Liver (tissue), 9 donors: ENCODE measurements around the gene PPP1R18. TPM values are rescaled to one million over a fixed set of nuclear protein-coding genes. Genes with fewer than 3 reads are reported as not detected.

Experiments used
- DNase-seq: peaks from one replicate; pipeline ENCODE4 v3.0.0-alpha.2; 2017; ENCODE audit warnings: low spot score
- H3K27ac ChIP-seq, 2 donors: one replicate each; pipeline ENCODE4 v1.7.0; 2013; ENCODE audit warnings: inconsistent platforms in 2 of 2, low read length in 2 of 2, control low read depth in 1 of 2, low read depth in 1 of 2, mild to moderate bottlenecking in 1 of 2
- H3K27me3 ChIP-seq, 4 donors: one replicate each; pipeline versions ENCODE4 v1.6.1 to v1.7.0; 2013; ENCODE audit warnings: low read length in 3 of 4, inconsistent platforms in 1 of 4, mild to moderate bottlenecking in 1 of 4, moderate library complexity in 1 of 4; ENCODE audit not compliant: control insufficient read depth in 4 of 4, insufficient read depth in 4 of 4
- H3K36me3 ChIP-seq, 4 donors: one replicate each; pipeline versions ENCODE4 v1.6.1 to v1.7.0; 2013; ENCODE audit warnings: low read length in 3 of 4, mild to moderate bottlenecking in 3 of 4, low read depth in 1 of 4, moderate library complexity in 1 of 4; ENCODE audit not compliant: control insufficient read depth in 4 of 4, insufficient read depth in 3 of 4
- H3K4me1 ChIP-seq, 4 donors: one replicate each; pipeline versions ENCODE4 v1.6.1 to v1.7.0; 2013; ENCODE audit warnings: low read length in 3 of 4, mild to moderate bottlenecking in 3 of 4, moderate library complexity in 1 of 4; ENCODE audit not compliant: control insufficient read depth in 4 of 4, insufficient read depth in 4 of 4
- H3K4me3 ChIP-seq, 3 donors: one replicate each; pipeline versions ENCODE4 v1.6.1 to v1.7.0; 2013; ENCODE audit warnings: low read length in 3 of 3, control low read depth in 1 of 3, low read depth in 1 of 3, mild to moderate bottlenecking in 1 of 3
- H3K9ac ChIP-seq, 2 donors: one replicate each; pipeline ENCODE4 v1.7.0; 2013; ENCODE audit warnings: low read length in 2 of 2, mild to moderate bottlenecking in 2 of 2, moderate library complexity in 2 of 2, control low read depth in 1 of 2, low read depth in 1 of 2
- H3K9me3 ChIP-seq, 4 donors: one replicate each; pipeline versions ENCODE4 v1.6.1 to v1.7.0; 2013; ENCODE audit warnings: low read length in 3 of 4; ENCODE audit not compliant: control insufficient read depth in 4 of 4
- CTCF ChIP-seq: fragments of 150-350 bp; IDR thresholded peaks from 2 replicates; pipeline ENCODE4 v1.5.1; 2017; ENCODE audit warnings: improper control_type of control experiment, low read depth, low read length; ENCODE audit not compliant: missing input control
- EGR1 ChIP-seq, 2 donors: IDR thresholded peaks; 2 replicates each; pipeline ENCODE4 v1.6.1; 2016 to 2018; ENCODE audit warnings: antibody characterized with exemption in 2 of 2, low read depth in 2 of 2
- FOXA1 ChIP-seq: IDR thresholded peaks from 2 replicates; pipeline ENCODE4 v1.6.1; 2016; ENCODE audit warnings: antibody characterized with exemption
- FOXA2 ChIP-seq: IDR thresholded peaks from 2 replicates; pipeline ENCODE4 v1.6.1; 2016; ENCODE audit warnings: antibody characterized with exemption
- HNF4G ChIP-seq: IDR thresholded peaks from 2 replicates; pipeline ENCODE4 v1.6.1; 2016; ENCODE audit warnings: antibody characterized with exemption
- REST ChIP-seq: IDR thresholded peaks from 2 replicates; pipeline ENCODE4 v1.6.1; 2016; ENCODE audit warnings: antibody characterized with exemption, mild to moderate bottlenecking
- RXRA ChIP-seq, 2 donors: IDR thresholded peaks; 2 replicates each; pipeline ENCODE4 v1.6.1; 2017 to 2018; ENCODE audit warnings: antibody characterized with exemption in 2 of 2, mild to moderate bottlenecking in 1 of 2
- TAF1 ChIP-seq: conservative IDR thresholded peaks from 2 replicates; pipeline ENCODE4 v1.6.1; 2016; ENCODE audit warnings: antibody characterized with exemption, mild to moderate bottlenecking
- YY1 ChIP-seq: IDR thresholded peaks from 2 replicates; pipeline ENCODE4 v1.6.1; 2016; ENCODE audit warnings: antibody characterized with exemption, mild to moderate bottlenecking
- WGBS: extraction: QIAGEN DNeasy Blood & Tissue Kit; methylation state at CpG from one replicate; pipeline ENCODE4 v1.1.7; 2013; 5-methylcytosine and 5-hydroxymethylcytosine counted together
- polyA plus RNA-seq, 2 donors: library from polyadenylated mRNA; stranded (reverse) in 1 of 2; unstranded in 1 of 2; fragments of 200-250 nt in 1 of 2; fragments of >200 nt in 1 of 2; fragmentation: Nextera tagmentation in 1 of 2; extraction: Ambion mirVana in 1 of 2; gene quantifications; one replicate each; pipeline versions ENCODE4 v1.2.1 to v1.2.3, GENCODE V29; 2013 to 2015
- total RNA-seq, 2 donors: library from RNA; depleted of rRNA; stranded (reverse); fragments of >200 nt; gene quantifications; one replicate each; pipeline ENCODE4 v1.2.3, GENCODE V29; 2014
- TF ChIP-seq, protein P1 (sequence below): IDR thresholded peaks from 2 replicates; pipeline ENCODE4 v1.6.1; 2016; ENCODE audit warnings: antibody characterized with exemption
- TF ChIP-seq, protein P2 (sequence below): IDR thresholded peaks from 2 replicates; pipeline ENCODE4 v1.6.1; 2016; ENCODE audit warnings: antibody characterized with exemption
- TF ChIP-seq, protein P3 (sequence below): IDR thresholded peaks from 2 replicates; pipeline ENCODE4 v1.6.1; 2016; ENCODE audit warnings: antibody characterized with exemption
- donor health status: healthy.
- donor health status: healthy.
- donor health status: healthy.
- donor health status: healthy.
- donor health status: healthy.

The PPP1R18 gene
- total and polyA plus RNA-seq, 4 donors = 7.4 to 17.4 (median 11.5) TPM

GRCh38 chr6:30689985-30690384, 3.5 kb upstream of the PPP1R18 start:
- no peaks in the 10 kb centered on the region for H3K36me3 ChIP-seq
- TF ChIP-seq REST = no peak
- TF ChIP-seq, protein P1, sequence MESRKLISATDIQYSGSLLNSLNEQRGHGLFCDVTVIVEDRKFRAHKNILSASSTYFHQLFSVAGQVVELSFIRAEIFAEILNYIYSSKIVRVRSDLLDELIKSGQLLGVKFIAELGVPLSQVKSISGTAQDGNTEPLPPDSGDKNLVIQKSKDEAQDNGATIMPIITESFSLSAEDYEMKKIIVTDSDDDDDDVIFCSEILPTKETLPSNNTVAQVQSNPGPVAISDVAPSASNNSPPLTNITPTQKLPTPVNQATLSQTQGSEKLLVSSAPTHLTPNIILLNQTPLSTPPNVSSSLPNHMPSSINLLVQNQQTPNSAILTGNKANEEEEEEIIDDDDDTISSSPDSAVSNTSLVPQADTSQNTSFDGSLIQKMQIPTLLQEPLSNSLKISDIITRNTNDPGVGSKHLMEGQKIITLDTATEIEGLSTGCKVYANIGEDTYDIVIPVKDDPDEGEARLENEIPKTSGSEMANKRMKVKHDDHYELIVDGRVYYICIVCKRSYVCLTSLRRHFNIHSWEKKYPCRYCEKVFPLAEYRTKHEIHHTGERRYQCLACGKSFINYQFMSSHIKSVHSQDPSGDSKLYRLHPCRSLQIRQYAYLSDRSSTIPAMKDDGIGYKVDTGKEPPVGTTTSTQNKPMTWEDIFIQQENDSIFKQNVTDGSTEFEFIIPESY = no peak
- TF ChIP-seq, protein P2, sequence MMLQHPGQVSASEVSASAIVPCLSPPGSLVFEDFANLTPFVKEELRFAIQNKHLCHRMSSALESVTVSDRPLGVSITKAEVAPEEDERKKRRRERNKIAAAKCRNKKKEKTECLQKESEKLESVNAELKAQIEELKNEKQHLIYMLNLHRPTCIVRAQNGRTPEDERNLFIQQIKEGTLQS = no peak
- no peak for TF ChIP-seq YY1
- no peak for TF ChIP-seq FOXA1
- TF ChIP-seq TAF1 = no peak
- TF ChIP-seq, protein P3, sequence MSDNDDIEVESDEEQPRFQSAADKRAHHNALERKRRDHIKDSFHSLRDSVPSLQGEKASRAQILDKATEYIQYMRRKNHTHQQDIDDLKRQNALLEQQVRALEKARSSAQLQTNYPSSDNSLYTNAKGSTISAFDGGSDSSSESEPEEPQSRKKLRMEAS = no peak
- TF ChIP-seq HNF4G = no peak
- TF ChIP-seq RXRA (IDR thresholded peaks at IDR 0.05) = no peak
- TF ChIP-seq CTCF = no peak
- H3K27ac ChIP-seq = peak overlapping the region; percentile 69 to 79
- H3K9me3 ChIP-seq = no peaks in the 10 kb centered on the region
- H3K27me3 ChIP-seq = no peaks in the 10 kb centered on the region
- WGBS = 65% methylated on average over 4 of the region's 4 CpGs
- H3K4me3 ChIP-seq = no peak overlapping the region
- no peak for DNase-seq
- no peak overlapping the region for H3K9ac ChIP-seq
- peaks cover 17 to 54% (median 42%) of the 10 kb centered on the region in 4 donors for H3K4me1 ChIP-seq

GRCh38 chr6:30689022-30689865, 2.8 kb upstream of the PPP1R18 start:
- DNase-seq = no peak
- Histone ChIP-seq H3K27ac (no peak overlapping the region), H3K36me3 (no peaks in the 10 kb centered on the region), H3K27me3 (no peaks in the 10 kb centered on the region), H3K4me1 (peaks cover 20 to 57% (median 42%) of the 10 kb centered on the region in 4 donors), H3K9me3 (no peaks in the 10 kb centered on the region), H3K4me3 (no peak overlapping the region), H3K9ac (no peak overlapping the region)
- 89% methylated on average over 11 of the region's 11 CpGs for WGBS
- TF ChIP-seq EGR1 (IDR thresholded peaks at IDR 0.05; ENCODE audit: low read depth in 2 of 2) (no peak), HNF4G (no peak), YY1 (no peak), TAF1 (no peak), FOXA1 (no peak), FOXA2 (no peak), REST (no peak), RXRA (IDR thresholded peaks at IDR 0.05) (no peak)
- TF ChIP-seq, protein P2 = no peak
- TF ChIP-seq, protein P3 = no peak
- TF ChIP-seq, protein P1 = no peak
